Upper lobe of left lung (tissue), 4 donors: ENCODE measurements around the gene CROCC.

Source experiments
- CTCF ChIP-seq, 6 experiments: fragments of 450-650 bp in 4 of 6; fragments of 200-600 bp in 2 of 6; sonication (generic) in 2 of 6; IDR thresholded peaks; one replicate each; pipeline ENCODE4 v1.5.1; 2016 to 2019; ENCODE audit warnings: antibody characterized with exemption in 6 of 6
- POLR2A ChIP-seq, 4 donors: fragments of 450-650 bp; IDR thresholded peaks; one replicate each; pipeline ENCODE4 v1.5.1; 2016 to 2017; ENCODE audit warnings: antibody characterized with exemption in 4 of 4, mild to moderate bottlenecking in 2 of 4
- POLR2AphosphoS5 ChIP-seq, 2 donors: sonication (generic); formaldehyde crosslinking; IDR thresholded peaks; one replicate each; pipeline ENCODE4 v1.5.1; 2017; ENCODE audit warnings: antibody characterized with exemption in 2 of 2

- TF ChIP-seq CTCF (IDR thresholded peaks at IDR 0.05): no peak
- TF ChIP-seq POLR2AphosphoS5 (IDR thresholded peaks at IDR 0.05): no peak
- no peak for TF ChIP-seq POLR2A (IDR thresholded peaks at IDR 0.05)
Measured at GRCh38 chr1:17017435-17017834, 95.7 kb downstream of the CROCC start.
